NCI-H1694 (cell line): ENCODE results near the gene SDSL.

Experiments
- DNase-seq: peaks from one replicate; lab custom pipeline; 2025; lab: John Stamatoyannopoulos, UW

Gene SDSL

DNA sequence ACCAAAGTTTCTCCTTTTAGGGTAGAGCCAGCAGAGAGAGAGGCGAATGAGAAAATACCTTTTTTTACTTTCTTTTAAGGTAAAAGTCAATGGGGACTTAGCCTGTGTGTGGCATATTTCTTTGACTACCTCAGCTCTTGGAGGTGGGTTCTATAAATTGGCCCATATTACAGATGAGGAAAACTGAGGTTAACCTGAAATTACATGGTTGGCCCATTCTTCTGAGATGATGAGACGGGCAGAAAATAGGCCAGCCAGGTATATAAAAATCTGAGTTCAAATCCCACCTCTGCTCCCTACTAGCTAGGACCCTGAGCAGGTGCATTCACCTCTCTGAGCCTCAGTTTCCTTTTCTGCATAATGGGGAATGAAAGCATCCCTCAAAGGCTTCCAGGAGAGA, 27.1 kb downstream of the SDSL start:
- DNase-seq: no peak

DNA sequence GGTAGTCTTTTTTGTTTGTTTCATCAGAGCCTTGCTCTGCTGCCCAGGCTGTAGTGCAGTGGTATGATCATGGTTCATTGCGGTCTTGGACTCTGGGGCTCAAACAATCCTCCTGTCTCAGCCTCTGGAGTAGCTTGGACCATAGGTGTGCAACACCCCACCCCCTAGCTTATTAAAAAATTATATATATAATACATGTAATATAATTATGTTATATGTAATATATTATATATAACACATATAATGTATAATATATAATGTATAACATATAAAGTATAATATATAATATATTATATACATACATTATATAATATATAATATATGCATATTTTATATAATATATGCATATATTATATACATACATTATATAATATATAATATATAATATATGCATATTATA, 27.7 kb downstream of the SDSL start:
- no peak for DNase-seq

DNA sequence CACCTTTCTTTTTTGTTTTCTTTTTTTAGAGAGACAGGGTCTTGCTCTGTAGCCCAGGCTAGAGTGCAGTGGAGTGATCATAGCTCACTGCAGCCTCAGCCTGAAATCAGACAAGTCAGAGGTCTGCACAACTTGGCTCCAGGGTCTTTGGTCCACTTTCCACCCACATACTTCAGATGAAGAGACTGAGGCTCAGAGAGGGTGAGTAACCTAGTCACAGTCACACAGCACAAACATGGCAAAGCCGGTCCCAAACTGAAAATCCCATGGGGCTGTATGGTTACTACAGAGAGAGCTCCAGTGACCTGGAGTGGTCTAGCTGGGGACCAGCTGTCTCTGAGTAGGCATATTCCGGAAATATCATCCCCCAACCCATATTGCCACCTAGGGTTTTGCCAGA, 30.3 kb downstream of the SDSL start:
- DNase-seq: no peak

DNA sequence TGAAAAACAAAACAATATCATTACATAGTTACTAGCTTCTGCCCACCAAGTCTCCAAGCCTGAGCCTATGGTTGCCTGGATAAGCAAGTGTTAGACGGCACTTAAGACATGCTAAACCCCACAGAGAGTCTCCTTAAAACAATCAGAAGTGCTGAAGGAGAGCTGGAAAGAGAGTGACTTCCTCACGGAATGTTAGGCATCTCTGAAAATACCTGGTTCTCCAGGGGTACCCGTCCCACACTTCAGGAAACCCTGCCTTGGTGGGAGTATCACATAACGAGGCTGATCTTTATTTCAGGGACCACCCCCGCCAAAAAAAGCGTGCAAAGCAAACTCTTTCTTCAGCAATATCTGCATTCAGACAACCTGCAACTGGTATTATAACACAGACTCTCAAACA, 31.1 kb downstream of the SDSL start:
- DNase-seq: no peak

DNA sequence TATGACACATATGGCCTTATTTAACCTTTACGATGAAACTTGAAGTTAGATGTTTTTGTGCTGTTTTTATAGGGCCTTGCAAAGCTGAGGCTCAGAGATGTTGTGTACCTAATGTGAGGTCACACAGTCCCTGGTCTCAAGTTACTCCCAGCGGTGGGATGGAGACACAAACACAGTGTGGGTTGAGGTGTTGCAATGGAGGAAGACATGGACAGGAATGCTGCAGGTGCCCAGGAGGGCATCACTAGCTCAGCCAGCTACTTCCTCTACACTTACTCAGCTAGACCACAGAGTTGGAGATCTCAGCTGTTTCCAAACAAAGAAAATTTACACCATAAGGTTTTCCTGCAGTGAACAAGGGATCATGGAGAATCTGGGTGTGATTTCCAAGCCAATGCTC, 34.0 kb downstream of the SDSL start:
- no peak for DNase-seq

DNA sequence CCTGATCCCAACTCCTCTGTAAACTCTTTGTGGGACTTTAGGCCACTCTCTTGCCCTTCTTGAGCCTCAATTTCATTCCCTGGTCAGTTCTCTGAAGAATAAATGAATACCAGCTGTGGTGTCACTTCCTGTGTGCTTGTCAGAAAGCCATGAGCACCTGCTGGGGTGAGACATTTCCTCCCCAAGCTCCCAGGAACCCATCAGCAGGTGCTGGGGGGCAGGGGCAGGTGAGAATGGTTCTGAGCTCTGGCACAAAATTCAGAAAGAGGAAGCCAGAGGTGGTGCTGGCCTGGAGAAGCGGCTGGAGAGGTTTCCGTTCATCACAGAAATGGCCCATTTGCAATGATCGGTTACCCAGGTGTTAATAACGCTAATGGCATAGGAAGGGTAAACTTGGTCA, 34.6 kb downstream of the SDSL start:
- no peak for DNase-seq

DNA sequence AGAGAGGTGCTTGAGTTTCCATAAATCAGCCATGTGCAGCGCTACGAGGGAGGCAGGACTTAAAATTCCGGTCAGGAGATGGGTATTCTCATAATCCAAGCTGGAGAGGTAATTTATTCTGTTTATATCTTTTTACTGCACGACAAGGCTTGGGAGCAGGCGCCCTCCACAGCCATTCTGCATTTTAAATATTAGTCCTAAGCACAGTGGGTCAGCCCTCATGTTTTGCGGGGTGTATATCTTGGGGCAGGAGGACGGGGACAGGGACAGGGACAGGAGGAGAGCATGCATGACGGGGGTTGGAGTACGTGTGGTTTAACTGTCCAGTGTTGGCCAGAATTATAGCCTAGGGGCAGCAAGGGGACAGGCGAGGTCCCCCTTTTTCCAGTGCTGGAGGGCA, 35.0 kb downstream of the SDSL start:
- no peak for DNase-seq

DNA sequence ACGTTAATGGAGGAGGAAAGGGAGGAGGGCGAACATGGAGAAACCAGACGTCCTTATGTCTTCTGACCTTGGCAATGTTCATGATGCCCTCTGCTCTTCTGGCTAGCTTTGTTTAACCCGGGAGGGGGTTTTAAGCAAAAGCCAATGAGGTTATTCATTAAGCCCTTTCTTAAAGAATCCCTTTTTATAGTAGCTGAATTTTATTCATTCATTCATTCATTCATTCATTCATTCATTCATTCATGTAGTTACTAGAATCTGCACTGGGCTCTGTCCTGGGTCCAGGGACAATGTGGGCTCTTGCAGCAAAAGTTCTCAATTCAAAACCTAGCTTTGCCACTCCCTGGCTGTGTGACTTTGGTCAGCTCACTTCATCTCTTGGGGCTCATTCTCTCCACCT, 35.5 kb downstream of the SDSL start:
- DNase-seq: no peak

DNA sequence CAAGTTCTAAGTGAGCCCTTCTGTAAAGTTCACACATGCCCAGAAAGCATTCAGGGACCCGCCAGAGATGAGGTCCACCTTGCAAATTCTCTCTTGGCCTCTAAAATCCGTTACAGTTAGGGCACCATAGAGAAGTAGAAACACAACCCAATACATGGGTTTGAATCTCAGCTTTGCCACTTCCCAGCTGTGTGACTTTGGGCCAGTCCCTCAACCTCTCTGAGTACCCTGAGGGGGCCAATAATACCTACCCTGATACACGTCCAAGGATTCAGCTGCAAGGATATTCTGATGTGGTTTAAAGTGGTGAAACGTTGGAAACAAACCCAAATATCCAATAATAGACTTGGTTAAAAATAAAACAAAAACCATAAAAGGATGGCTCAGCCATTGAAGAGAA, 37.8 kb downstream of the SDSL start:
- DNase-seq: no peak

DNA sequence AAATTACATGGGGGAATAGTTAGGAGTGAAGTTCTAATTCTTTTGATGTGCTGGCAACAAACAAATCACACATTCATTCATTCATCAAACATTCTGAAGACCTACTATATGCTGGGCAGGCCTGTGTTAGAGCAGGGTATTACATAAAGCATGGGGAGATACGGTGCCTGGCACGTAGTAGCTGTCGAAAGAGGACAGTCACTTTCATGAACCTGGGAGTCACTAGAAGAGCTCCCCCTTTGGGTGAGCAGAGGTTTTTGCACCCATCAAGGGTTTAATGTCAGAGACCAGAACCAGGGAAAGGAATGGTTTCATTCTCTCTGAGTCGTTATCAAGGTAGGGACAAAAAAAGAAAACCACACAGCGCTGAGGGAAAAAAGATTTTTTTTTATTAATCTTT, 39.5 kb downstream of the SDSL start:
- DNase-seq: peak; percentile 23

DNA sequence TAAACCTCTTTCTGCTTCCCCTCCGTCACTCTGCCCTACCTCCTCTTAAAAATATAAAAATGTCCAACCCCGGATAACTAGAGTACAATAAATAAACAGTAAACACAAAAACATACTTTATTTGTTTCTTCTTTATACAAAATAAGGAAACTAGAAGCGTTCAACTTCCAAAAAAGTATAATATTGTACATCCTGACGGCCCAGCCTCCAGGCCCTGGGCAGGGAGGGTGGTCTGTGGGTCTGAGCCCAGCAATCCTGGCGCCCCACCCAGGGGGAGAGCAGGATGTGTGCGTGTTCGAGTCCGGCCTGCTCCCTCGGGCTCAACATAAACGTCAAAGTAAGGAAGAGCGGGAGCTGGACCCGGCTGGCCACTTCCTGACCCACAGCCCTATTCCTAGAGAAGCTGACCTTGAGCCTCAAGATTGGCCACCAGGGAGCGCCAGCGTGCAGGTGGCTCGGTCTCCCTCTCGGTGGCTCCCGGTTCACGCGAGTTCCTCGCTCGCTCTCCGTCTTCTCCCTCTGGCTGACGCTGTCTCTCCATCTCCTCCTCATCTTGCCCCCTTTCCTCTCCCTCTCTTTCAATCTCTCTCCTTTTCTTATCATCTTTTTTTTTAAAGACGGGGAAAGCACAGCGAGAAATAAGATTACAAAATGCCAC, 40.1 kb downstream of the SDSL start:
- peak; percentile 47 for DNase-seq

DNA sequence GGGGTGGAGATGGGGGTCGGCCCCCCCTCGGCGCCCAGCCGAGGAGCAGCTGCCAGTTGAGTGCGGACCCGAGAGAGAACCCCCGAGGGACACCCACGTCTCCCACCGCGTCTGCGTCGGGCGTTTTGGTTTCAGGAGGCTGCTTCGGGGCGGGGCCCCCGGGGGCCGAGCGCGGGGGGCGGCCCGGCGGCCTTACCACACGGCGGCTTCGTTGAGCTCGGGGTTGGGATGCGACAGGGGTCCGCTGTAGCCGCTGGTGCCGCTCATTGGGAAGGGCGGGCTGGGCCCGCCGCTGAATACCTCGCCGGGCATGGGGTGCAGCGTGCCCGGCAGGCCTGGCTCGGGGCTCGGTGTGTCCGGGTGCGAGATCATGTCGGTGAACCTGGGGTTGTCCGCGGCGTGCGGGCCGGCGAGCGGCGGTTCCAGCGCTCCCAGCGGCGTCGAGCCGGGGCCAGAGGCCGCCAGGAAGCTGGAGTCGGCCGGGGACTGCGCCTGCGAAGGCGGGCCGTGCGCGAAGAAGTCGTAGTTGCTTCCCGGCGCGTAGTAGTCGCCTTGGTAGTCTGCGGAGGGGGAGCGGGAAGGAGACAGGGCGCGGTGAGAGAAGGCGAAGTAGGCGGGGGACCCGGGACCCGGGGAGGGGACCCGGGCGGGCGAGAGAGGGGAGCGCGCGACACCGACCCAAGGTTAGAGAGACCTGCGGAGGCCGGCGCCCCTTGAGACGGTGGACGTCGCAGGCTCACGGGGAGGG, 41.0 kb downstream of the SDSL start:
- DNase-seq: no peak

DNA sequence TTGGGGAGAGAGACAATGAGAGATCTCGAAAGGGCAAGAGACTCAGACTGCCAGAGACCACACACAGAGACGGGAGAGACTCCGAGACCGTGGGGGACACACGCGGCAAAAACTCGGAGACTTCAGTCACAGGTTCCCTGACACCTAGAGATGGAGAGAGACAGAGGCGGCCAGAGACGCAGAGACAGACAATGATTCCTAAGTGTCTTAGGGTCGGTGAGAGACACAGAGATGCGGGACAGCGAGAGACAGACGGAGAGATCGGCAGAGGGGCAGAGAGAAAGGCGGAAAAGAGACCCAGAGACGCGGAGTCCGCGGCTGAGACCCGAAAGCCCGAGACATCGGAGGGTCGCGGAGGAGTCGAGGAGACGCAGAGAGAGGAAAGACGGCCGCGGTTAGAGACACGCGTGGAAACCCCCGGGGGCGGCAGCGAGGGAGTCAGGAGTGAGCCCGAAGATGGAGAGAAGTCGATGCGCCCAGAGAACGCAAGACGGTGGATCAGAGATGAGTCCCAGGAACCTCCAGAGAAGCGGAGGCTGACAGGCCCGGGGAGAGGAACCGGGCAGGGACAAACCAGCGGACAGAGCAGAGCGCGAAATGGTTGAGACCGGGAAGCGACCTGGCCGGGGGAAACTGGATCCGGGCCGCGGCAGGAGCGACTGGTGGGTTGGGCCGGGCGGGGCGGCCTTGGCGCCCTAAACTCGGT, 41.7 kb downstream of the SDSL start:
- DNase-seq: no peak

DNA sequence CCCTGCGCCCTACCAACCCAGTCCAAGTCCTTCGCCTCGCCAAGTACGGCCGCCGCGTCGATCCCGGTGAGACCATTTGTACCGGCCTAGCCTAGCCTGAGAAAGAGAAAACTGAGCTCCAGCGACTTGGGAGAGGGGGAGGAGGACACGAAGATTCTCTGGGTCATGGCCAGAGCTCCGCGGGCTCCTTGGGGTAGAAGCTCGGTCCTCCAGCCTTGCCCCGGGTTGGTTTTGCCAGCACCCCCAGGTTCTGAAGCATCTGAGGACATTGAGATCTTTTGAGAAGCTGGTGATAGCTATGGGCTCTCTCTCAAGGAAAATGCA, 42.2 kb downstream of the SDSL start:
- DNase-seq: no peak

DNA sequence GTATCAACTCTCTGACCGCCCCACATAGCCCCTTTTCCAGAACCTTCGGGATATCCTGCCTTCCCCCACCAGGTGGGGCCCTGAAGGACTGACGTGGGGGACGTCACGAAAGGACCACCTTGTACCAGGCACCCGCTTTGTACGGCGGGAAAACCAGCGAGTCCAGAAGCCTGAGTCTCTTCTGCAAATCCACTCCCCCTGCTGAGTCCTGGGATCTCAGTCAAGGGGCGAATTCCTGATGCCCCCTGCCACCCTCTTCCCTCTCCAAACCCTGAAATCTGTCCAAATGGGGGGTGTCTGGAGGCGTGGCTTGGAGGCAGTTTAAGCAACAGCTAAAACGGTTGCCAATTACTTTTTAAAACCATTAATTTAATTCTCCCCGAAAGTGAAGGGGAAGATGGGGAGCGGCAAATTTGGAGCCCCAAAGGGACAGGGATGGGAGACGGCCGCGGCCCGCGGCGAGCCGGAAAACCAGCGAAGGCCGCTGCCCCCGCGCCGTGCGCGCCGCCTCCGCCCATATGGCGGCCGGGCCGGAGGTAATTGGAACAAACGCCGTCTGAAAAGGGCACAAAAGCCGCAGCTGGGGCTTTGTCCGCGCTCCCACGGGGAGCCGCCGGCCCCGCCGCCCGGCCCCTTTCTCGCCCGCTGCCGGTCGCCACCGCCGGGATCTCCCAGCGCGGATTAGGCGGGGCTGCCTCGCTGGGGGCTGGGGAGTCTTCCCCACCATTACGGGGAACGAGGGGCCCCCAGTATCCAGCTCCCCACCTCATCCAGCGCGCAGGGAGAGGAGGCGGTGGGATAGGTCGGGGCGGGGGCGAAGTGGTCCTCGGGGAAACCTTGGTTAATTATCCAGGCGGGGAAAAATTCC, 42.9 kb downstream of the SDSL start:
- no peak for DNase-seq

DNA sequence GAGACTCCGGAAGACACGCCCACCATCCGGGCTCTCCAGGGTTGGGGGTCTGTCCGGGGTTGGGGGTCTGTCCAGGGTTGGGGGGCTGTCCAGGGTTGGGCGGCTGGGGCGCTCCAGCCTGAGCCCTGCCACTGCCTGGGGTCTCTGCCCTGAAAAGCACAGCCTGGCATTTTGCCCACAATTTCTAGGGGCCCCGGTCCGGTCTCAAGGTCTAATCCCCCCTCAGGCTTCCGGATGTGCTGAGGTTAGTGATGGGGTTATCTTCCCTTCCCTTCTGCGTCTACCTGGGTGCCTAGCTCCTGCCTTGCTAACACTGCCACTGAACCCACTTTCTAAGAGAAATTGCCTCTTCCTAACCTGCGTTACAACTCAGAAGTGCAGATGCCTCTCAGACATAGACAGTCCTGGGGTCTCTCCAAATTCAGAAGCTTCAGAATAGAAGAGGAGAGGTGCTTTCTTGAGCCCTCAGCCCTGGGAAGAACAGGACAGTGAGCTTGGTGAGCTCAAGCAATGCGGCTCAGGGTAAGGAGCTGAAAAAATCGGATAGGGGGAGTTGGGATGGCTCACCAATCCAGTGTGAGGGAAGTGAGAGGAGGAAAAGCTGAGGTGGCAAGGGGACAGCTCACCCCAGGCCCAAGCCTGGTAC, 43.8 kb downstream of the SDSL start:
- no peak for DNase-seq

DNA sequence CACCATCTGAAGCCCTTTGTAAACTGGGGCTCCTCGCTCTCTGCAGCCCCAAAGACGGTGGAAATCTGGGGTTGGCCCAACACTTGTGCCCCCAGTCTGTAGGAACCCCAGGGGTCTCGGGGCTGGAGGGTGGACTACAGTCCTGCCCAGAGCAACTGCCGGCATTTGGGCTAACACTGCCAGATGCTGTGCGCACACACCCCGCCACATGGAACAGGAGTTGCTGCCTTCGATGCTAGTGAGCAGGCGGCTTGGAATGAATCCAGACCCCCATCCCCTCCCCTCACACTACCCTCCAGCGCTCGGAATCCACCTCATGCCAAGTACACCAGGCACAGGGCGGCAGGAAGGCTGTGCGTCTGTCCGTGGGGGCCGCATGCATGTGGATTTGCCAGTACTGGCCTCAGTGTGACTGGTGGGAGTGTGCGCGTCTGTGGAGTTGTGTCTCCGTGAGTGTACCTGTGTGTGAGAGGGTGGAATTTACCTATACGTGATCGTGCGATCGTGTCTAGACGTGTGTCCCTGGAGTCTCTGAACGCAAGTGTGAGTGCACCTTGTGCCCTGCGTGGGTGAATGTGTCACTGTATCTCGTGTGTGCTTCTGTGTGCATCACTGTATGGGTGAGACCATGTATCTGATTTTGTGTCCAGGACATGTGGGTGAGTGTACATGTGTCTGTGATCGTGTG, 44.4 kb downstream of the SDSL start:
- DNase-seq: peak; percentile 80

DNA sequence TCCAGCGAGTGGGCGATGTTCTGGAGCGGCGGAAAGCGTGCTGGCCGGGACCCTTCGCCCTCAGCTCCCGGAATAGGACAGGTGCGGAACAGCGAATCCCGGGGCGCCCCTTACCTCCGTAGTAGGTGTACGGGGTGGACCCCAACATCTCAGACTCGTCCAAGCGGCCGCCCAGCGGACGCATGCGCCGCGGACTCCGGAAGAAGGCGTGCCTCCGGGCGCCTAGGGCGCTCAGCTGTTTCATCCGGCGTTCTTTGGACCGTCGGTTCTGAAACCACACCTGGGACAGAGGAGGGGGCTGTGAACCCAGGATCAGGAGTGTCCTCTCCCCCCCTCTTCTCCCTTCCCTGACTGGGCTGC, 44.9 kb downstream of the SDSL start:
- no peak for DNase-seq

DNA sequence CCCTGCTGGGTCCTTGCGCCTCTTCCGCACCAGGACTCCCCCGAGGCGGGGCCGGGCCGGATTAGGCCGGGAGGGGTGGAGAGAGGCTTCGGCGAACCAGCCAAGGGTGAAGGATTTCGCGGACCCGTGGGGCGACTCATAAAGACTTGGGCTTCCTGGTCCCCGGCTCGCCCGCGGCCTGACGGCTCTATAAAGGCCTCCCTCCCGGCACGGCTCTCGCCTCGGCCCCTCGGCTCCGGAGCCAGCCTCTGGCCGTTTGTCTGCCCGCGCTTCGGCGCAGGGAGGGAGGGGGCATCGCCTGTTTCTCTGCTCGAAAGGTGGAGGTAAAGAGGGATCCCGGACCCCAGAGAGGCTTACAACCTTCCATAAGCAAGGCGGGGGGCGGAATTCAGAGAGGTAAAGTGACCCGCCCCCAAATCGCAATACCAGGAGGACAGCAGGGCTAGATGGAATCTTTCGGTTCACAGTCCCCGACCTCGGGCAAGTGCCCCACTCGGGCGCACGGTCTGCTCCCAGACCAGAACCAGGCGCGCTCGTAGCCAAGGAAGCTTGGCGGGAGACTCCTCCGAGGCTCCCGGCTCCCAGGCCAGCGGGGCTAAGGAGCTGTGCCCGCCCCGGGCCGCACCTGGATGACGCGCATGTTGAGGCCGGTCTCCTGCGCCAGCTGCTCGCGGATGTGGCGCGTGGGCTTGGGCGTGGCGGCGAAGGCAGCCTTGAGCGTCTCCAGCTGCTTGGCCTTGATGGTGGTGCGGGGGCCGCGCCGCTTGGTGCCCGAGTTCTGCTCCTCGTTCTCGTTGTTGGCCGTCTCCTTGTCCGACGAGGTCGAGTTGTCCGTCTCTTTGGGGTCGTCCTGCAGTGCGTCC, 45.6 kb downstream of the SDSL start:
- DNase-seq: no peak

DNA sequence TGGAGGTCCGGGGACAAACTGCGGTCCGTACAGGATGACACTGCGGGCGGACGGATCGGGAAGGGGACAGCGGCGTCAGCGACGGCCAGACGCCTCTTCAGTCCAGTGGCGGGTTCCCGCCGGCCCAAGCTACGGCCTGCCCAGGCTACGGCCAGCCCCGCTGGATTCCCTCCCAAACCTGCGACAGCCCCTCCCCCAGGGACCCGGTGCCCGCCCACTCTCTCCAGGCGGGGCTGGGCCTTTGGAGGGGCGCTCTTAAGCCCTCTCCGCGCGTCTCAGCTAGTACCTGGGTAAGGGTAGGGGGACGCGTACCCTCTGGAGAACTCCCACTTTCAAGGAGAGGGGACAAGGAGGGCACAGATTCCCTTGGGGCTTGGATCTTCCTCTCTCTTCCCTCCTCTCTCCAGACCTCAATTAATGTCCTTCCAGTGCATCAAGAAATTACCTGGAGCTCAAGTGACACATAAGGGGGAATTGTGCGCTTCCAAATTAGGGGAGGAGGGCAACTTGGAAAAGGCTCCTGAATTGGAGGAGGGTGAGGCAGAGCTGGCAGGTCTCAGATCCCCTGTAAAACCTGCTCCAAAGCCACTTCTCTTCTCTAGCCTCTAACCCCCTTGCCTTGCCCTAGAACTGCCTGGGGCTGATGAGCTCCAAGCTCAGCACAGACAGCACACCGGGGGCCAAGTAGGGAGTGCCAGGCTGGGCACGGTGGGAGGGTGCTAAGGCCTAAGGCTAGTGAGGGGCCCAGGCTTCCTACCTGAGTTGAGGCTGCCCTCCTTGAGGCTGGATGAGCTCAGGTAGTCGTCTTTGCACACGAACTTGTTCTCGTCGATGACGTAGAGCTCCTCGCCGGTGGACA, 46.4 kb downstream of the SDSL start:
- no peak for DNase-seq
